ENCODE measurements around the gene NCR2.
"Not testable (repeated sequence)": the region's sequence is repeated elsewhere in the genome, so short reads cannot be mapped to it uniquely, and the experiment has no call there.

NCR2 gene, protein sequence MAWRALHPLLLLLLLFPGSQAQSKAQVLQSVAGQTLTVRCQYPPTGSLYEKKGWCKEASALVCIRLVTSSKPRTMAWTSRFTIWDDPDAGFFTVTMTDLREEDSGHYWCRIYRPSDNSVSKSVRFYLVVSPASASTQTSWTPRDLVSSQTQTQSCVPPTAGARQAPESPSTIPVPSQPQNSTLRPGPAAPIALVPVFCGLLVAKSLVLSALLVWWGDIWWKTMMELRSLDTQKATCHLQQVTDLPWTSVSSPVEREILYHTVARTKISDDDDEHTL

GRCh38 chr6:41335296-41335695 is at the start of gene NCR2:
NCR2 (plus strand) TSS chr6:41335608; CDS start chr6:41335877, 269 bp downstream.
- no peak for DNase-seq (ENCODE audit: low spot score)

GRCh38 chr6:41286544-41287346 is 48.7 kb upstream of the NCR2 start, which contains the start of gene TREM1:
TREM1 (minus strand) TSS chr6:41286682; CDS start chr6:41286655, 27 bp downstream.
- no peak for DNase-seq (ENCODE audit: low spot score)

DNA sequence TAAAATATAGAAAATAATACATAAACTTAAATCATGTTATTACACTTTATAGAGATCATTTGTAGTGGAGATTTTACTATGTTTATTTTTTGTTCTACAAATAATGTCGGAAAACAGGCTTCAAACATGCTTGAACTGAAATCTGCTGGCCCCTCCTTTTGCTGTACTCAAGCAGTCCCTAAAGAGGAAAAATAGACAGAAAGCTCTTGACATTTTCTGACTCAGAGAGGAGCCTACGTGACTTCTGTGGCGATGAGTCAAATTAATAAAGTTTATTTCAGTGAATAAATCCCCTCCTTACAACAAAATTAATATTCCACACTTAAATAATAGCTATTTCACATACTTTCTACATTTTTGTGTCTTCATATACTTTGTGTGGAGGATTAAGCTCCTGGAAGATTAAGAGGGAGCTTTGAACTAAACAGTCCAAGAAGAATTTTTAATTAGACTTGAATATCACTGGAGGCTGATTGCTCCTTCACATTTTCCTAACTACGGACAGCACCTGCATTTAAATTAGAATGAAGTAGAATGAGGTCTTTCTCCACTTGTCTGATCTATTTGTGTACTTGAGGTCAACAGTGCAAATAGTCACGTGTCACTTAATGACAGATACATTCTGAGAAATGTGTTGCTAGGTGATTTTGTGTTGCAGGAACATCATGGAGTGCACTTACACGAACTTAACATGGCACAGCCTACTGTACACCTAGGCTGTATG is 47.2 kb upstream of the NCR2 start:
- no peak for DNase-seq (ENCODE audit: low spot score)

DNA sequence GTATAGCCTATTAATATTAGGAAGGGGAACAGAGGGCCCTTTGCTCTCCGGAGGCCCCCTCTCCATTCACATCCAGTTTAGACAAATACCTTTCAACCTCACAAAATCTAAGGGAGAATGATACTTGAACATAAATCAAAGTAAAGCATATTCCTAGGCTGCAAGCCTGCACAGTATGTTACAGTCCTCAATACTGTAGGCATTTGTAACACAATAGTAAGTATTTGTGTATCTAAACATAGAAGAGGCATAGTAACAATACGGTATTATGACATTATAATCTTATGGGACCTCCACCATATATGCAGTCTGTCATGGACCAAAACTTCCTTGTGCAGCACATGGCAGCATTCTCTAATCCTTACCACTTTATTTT is 46.7 kb upstream of the NCR2 start:
- no peak for DNase-seq (ENCODE audit: low spot score)

DNA sequence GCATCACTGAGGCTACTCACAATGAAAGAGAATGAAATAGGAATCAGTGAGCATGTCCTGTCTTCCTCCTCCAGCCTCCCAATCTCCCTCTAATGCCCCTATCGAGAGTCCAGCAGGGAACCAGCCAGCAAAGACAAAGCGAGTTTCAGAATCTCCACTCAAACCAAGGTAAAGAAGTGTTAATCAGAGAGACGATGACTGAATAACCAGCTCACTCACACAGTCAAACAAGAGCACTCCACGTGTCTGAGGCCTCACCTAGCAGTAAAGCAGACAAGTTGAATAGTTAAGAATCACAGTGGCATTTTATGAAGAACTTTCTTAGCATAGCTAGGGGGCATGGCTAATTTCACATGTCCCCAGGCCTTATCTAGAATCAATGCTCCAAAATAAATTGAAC is 45.6 kb upstream of the NCR2 start:
- DNase-seq (ENCODE audit: low spot score), result no peak

DNA sequence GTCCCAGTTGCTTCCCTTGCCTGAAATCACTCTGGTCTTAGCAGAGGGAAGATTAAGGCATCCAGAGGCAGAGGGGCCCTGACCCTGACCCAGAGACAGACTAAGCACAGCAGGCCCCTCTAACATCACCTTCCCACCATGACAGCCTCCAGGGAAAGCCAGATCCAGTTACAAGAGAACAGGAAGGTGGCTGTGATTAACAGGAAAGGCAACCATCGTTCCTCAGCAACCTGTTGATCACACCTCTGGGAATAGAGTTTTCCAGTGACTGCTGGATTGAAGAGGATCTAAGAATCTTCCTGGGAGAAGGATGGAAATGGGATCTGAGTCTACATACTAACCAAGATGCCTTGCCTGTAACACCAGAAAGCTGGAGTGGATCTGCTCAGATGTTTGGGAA is 43.7 kb upstream of the NCR2 start:
- DNase-seq (ENCODE audit: low spot score), result no peak

DNA sequence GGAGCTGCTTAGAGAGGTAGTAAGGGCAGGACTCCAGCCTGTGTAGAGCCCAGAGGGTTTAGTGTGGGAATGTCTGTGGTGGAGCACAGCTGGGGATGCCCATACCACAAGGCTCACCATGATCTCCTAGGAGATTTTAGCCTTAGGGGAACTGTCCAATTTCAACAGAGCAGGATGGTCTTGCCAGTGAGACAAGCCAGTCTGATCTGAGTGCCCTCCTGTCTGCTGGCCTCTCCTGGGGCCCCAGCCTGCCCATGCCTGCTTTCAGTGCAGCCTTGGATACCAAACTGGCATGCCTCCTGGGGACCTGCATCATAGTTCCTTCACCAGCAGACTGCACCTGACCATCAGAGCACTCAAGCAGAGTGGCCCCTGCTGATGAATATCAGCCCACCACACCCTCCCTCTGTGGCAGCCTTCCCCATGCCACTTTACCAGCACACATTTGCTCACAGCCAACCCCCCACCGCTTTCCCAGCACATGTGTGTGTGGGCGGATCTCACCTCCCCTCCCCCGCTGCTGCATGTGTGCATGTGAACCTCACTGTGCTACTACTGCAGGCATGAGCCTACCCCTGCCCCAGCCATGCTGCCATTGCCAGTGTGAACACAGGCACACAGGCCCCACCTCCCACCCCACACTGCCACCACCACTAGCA is 41.1 kb upstream of the NCR2 start:
- DNase-seq (ENCODE audit: low spot score), result no peak

GRCh38 chr6:41297248-41297647 is 38.2 kb upstream of the NCR2 start:
- not testable (repeated sequence) for DNase-seq (ENCODE audit: low spot score)

DNA sequence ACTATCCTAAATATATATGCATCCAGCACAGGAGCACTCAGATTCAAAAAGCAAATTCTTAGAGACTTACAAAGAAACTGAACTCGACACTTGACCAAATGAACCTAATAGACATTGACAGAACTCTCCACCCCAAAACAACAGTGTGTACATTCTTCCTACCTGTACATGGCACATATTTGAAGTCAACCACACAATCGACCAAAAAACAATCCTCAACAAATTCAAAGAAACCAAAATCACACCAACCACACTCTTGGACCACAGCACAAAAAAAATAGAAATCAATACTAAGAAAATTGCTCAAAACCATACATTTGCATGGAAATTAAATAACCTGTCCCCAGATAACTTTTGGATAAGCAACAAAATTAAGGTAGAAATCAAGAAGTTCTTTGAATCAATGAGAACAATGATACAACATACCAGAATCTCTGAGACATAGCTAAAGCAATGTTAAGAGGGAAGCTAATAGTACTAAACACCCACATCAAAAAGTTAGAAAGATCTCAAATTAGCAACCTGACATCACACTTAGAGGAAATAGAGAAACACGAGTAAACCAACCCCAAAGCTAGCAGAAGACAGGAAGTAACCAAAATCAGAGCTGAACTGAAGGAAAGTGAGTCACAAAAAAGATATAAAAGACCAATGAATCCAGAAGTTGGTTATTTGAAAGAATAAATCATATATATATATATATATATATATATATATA is 36.5 kb upstream of the NCR2 start:
- DNase-seq (ENCODE audit: low spot score), result no peak

DNA sequence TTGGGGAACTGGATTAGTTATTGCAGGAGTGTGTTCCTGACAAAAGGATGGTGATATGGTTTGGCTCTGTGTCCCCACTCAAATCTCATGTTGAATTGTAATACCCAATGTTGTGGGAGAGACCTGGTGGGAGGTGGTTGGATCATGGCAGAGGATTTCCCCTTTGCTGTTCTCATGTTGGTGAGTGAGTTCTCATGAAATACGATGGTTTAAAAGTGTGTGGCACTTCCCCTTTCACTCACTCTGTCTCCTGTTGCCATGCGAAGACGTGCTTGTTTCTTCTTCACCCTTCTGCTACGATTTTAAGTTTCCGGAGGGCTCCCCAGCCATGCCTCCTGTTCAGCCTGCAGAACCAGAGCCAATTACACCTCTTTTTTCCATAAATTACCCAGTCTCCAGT is 32.8 kb upstream of the NCR2 start:
- no peak for DNase-seq (ENCODE audit: low spot score)

DNA sequence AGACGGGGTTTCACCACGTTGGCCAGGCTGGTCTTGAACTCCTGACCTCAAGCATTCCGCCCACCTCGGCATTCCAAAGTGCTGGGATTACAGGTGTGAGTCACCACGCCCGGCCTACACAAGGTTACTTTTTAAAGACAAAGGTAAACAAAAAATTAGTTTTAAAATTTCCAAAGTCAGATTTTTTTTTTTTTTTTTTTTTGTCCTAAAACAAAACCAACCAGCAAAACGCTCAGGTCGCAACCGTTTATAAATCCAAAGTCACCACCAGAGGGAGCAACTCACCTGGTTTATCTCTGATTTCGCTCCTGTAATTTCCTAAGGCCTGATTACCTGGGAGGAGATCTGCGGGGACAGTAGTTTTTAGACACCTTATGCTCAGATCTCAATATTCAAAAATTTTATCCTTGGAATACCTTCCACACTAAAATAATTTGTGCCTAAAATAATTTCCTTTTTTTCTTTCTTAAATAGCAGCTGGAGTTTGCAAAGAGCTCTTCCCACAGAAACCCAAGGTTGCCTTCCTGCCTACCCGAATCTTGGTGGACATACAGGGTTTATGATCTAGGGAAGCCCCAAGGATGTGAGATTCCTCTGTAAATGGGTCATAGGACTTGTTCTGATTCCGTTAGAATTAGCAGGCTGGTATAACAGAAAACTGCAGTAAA is 29.1 kb upstream of the NCR2 start:
- no peak for DNase-seq (ENCODE audit: low spot score)

DNA sequence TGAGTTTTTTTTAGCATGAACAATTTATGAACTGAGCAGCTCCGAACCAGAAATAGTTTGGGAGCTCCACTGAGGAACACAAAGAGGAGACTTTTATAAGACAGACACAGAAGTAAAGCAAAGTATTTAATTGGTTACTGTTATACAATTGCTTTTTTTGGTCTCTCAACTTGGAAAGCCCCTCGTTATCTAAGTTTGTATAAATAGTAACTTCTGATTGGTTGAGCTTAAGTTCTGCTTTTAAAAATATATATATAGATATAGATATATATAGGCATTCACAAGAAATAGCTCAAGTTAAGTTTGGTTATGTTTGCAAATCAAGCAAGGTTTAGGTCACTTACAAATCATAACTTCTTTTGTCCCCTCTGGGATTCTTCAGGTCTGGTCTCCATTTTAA is 20.2 kb upstream of the NCR2 start:
- no peak for DNase-seq (ENCODE audit: low spot score)

DNA sequence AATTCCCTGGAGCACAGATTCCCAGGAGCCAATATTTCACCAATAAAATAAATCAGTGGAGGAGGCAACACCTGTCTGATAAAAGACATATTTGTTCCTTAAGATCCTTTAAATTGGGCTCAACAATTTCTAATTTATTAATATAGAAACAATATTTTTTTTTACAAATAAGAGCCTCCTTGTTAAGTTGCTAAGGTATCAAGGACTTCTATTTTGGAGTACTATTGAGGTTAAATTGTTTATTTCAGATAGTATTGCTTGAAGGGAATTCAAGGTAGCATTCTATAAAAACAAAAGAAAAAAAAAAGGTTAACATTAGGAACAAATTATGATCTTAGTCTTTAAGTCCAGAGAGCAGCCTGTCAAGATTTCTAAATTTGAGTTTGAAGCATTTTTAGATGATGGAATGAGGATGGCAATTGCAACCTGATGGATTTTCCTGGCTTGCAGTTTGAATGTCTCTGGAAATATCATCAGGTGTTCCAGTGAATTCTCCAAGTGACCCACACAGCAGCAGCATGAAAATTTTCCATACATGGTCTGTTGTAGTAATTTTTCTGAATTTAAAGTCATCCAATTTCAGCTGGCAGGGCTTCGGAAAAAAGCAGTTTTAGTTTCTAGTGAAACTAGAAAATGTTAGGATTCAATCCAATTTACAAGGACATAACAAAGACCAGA is 19.3 kb upstream of the NCR2 start:
- no peak for DNase-seq (ENCODE audit: low spot score)

DNA sequence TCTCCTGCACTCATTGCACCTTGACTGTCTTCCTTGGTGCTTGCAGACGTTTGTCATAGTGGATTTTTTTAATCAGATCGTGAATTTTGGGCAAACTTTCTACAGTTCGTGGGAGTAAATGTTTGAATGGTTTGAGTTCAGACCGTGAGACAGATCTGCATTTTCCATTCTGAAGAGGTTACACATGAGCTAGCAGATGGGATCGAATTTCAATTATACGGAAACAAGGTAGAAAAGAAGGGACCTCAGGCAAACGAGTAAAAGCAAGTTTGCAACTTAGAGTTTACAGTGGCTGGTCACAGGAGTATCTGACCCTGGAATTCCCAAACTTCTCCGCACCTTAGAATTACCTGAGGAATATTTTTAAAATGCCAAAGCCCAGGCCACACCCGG is 17.2 kb upstream of the NCR2 start:
- no peak for DNase-seq (ENCODE audit: low spot score)

- DNase-seq (ENCODE audit: low spot score), result peak; percentile 49
These were observed 16.5 kb upstream of the NCR2 start for GRCh38 chr6:41318654-41319565.

GRCh38 chr6:41321183-41321582 is 14.2 kb upstream of the NCR2 start:
- no peak for DNase-seq (ENCODE audit: low spot score)

- DNase-seq (ENCODE audit: low spot score), result no peak
These were observed 9.9 kb upstream of the NCR2 start for GRCh38 chr6:41325446-41326066.

GRCh38 chr6:41326092-41326491 is 9.3 kb upstream of the NCR2 start:
- DNase-seq (ENCODE audit: low spot score), result no peak

DNA sequence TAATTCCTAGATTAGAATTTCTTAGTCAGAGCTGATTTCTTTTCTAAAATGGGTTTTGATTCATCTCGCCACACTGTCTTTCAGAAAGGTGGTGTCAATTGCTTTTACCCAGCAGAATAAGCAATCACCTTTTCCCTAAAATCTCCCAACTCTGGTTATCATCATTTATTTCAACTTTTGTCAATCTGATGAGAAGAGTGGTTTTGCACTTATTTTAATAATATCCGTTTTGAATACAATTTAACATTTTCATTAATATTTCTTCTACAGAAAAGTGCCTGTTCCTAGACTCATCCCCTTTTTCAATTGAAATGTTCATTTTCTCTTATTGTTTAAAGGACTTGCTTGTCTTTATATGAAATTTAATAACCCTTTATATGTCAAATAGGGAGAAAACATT is 8.2 kb upstream of the NCR2 start:
- DNase-seq (ENCODE audit: low spot score), result no peak

All from putamen (tissue), 1 donor.